NOMO-1 (cell line): Measurements from ENCODE around the gene TNRC6C.
"Not testable (repeated sequence)": the region's sequence is repeated elsewhere in the genome, so short reads cannot be mapped to it uniquely, and the experiment has no call there.

Source experiments
- DNase-seq, 2 experiments: peaks; one replicate each; lab custom pipeline; 2025; ENCODE audit not compliant: unreplicated experiment in 2 of 2; lab: John Stamatoyannopoulos, UW

TNRC6C gene

GRCh38 chr17:77930780-77931768 lies 27.4 kb upstream of the TNRC6C start:
- DNase-seq, result no peak

- DNase-seq, result peak; percentile 46 to 55
Observed at GRCh38 chr17:77933777-77934398, 24.6 kb upstream of the TNRC6C start.

- DNase-seq, result no peak
Observed at GRCh38 chr17:77935121-77935571, 23.4 kb upstream of the TNRC6C start.

- DNase-seq, result not testable (repeated sequence)
Observed at GRCh38 chr17:77935744-77936143, 22.8 kb upstream of the TNRC6C start.

GRCh38 chr17:77936881-77937280 lies 21.6 kb upstream of the TNRC6C start:
- no peak for DNase-seq

- DNase-seq, result no peak
Observed at GRCh38 chr17:77941004-77941403, 17.5 kb upstream of the TNRC6C start.

GRCh38 chr17:77942112-77942988 lies 16.2 kb upstream of the TNRC6C start:
- no peak for DNase-seq

GRCh38 chr17:77943971-77944370 lies 14.5 kb upstream of the TNRC6C start:
- DNase-seq, result no peak

GRCh38 chr17:77944390-77945222 lies 13.9 kb upstream of the TNRC6C start:
- no peak for DNase-seq

- DNase-seq, result peak in 1 of 2 experiments; percentile 42
Observed at GRCh38 chr17:77946900-77947645, 11.4 kb upstream of the TNRC6C start.

- DNase-seq, result no peak
Observed at GRCh38 chr17:77948690-77949114, 9.8 kb upstream of the TNRC6C start.

GRCh38 chr17:77951123-77951522 lies 7.4 kb upstream of the TNRC6C start:
- DNase-seq, result no peak

GRCh38 chr17:77952368-77952767 lies 6.1 kb upstream of the TNRC6C start:
- no peak for DNase-seq

- DNase-seq, result peak; percentile 40 to 65
Observed at GRCh38 chr17:77957235-77957856, 1.2 kb upstream of the TNRC6C start.

GRCh38 chr17:77958716-77959125 lies 218 bp downstream of the TNRC6C start:
- no peak for DNase-seq

- DNase-seq, result no peak
Observed at GRCh38 chr17:77959126-77959925, 823 bp downstream of the TNRC6C start.

GRCh38 chr17:77959926-77960521 lies 1.5 kb downstream of the TNRC6C start:
- no peak for DNase-seq

- DNase-seq, result no peak
Observed at GRCh38 chr17:77961741-77962140, 3.2 kb downstream of the TNRC6C start.
